Stimulated activated CD8-positive, alpha-beta memory T cell treated with anti-CD3 and anti-CD28 coated beads, Interleukin-4, amount 100 ng/mL, for 48 hours (primary cell): Measurements from ENCODE around the gene FOXB2.
A peak's percentile ranks its signal among the peaks of the same experiment; 100 is the strongest.
"Not testable (repeated sequence)": the region's sequence is repeated elsewhere in the genome, so short reads cannot be mapped to it uniquely, and the experiment has no call there.

ENCODE experiments used
- DNase-seq: peaks from one replicate; pipeline ENCODE4 v3.0.0-alpha.2; 2020

FOXB2 gene

GRCh38 chr9:77016526-77017504 lies 2.6 kb upstream of the FOXB2 start:
- DNase-seq, result peak; percentile 23

GRCh38 chr9:77017505-77017894 lies 2.0 kb upstream of the FOXB2 start:
- DNase-seq, result no peak

DNA sequence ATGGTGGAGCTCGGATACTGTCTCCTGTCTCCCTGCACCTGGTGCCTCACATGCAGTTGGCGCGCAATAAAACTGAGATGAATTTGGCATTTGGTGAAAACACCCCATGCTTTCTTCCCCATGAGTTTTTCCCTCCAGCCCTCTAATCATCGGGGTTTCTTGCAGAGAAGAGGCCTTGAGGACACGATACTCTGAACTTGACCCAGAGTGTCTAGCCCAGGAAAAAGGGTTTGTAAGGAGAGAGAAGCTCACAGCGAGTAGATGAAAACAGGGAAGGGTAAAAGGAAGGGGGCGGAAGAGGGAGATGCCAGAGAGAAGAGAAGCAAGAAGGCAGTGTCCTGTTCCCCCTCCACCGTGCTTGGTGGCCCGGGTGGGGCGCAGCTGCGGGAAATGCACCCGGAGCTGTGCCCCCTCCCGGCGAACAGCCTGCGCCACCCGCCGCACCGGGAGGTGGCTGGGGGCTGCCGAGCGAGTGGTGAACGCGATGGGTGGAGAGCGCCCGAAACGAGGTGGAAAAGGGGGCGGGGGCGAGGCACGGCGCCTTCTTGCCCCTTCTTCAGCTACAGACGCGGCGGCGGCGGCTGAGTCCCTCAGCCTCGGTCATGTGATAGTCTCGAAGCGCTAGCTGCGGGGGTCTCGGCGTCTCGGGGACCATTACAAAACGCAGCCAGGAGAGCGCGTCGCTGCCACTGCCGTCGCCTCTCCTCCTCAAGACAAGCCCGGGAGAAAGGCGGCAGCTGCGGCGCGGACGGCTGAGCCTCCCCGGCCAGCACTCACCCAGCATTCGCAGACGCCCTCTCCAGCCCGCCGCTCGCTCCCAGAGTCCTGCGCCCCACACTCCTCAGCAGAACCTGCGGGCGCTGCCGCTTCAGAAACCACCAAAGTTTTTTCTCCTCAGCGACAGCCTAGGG lies 1.1 kb upstream of the FOXB2 start:
- DNase-seq, result peak; percentile 27

- no peak for DNase-seq
These were observed 553 bp upstream of the FOXB2 start for GRCh38 chr9:77018969-77019235.

DNA sequence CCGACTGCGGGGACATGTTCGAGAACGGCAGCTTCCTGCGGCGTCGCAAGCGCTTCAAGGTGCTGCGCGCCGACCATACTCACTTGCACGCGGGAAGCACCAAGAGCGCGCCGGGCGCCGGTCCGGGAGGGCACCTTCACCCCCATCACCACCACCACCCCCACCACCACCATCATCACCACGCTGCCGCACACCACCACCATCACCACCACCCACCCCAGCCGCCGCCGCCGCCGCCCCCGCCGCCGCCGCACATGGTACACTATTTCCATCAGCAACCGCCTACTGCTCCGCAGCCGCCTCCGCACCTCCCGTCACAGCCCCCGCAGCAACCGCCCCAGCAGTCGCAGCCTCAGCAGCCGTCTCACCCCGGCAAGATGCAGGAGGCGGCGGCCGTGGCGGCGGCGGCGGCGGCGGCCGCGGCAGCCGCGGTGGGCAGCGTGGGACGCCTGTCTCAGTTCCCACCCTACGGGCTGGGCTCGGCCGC lies 514 bp downstream of the FOXB2 start:
- DNase-seq, result no peak

DNA sequence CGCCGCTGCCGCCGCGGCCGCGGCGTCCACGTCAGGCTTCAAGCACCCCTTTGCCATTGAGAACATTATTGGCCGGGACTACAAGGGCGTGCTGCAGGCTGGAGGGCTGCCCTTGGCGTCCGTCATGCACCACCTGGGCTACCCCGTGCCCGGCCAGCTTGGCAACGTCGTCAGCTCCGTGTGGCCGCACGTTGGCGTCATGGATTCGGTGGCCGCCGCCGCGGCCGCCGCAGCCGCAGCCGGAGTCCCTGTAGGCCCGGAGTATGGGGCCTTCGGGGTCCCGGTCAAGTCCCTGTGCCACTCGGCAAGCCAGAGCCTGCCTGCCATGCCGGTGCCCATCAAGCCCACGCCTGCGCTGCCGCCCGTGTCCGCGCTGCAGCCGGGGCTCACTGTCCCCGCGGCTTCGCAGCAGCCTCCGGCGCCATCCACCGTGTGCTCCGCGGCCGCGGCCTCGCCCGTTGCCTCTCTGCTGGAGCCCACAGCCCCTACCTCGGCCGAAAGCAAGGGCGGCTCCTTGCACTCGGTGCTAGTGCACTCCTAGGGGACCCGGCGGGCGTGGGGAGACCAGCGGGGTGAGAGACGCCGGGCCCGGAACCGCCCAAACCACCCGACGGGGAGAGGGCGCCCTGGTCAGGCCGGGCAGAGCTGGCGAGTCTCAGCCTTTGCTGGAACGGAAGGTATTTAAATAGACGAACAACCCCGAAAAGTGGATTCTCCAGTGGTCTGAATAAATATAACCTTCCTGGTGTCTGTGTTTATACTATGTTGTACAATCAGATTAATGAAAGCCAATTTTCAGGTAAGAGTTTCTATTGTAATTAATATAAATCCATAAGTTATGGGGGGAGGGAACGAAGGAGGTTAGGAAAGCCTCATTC lies 1.2 kb downstream of the FOXB2 start:
- DNase-seq, result peak; percentile 30

DNA sequence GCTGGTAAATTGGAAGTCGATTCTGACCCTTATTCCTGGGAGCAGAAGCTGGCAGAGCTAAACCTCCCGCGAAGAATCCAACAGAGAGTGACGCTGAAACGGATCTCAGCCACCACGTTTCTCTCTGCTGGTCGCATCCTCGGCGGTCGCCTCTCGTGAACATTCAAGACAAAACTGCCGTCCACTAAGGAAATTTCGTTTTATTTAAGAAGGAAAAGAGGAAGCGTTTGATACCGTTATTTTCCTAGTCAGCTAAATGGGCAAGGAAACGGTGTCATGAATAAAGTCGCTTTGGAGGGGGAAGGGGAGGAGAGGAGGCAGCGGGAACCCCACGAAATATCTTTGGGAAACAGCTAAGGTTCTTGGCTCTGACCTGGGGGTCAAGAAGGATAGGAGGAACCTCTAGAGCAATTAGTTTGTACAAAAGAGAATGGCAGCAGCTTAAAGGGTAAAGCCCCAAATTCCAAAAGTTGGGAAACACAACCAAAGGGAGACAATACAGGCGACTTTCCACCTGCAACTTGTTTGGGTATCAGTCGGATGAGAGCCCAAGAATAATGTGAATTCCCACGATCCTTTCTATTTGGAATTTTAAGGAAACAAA lies 1.9 kb downstream of the FOXB2 start:
- DNase-seq, result no peak

DNA sequence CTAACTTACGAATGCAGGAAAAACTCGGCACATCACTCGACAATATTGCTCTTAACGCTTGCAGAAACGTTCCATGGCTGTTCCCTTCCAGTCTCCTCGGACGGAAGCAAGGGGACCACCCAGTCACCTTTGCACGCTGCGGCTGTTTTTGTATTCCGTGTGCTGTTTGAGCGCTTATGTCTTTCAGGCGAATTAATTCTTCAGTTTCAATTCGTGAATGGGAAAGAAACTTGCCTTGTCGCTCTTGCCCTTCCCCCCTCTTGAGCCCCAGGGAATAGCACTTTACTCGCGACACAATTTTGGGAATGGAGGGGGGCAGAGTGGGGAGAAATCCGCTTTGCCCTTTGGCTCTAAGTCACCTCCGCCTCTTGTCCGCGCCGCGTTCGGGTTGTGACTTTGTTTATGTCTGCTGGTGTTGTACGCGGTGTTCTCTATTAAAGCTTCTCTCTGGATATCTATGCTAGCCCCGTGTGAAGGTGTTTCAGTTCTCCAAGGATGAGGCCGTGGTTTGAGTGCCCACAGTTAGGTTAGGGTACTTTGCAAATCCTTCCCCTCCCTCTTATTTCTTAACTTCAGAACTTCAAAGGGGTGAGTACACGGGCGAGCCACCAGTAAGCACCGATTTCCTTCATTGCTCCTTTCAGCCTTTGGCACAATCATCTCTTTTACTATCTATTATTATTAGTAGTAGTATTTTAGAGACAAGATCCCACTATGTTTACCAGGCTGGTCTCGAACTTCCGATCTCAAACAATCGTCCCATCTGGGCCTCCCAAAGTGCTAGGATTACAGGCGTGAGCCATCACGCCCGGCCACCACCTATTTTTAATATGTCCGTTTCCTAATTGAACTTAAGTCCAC lies 2.7 kb downstream of the FOXB2 start:
- DNase-seq, result peak; percentile 24

- peak; percentile 30 for DNase-seq
These were observed 3.5 kb downstream of the FOXB2 start for GRCh38 chr9:77022783-77023440.

DNA sequence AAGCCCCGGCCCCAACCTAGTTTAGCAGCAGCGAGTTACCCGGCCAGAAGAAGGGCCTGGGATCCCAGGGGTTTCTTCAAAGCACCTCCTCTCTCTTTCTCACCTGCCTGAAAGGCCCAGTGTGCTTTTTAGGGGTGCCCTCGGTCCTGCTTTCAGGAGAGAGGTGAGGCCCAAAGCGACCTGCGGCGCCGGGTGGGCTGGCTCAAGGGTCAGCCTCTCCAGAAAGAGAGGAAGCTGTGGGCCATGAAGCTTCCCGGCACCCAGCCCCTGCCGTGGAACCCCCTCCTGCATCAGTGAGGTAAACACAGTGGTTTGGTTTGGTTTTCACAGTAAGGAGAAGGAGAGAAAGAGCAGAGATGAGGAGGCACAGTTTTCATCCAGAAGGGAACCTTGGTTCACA lies 4.3 kb downstream of the FOXB2 start:
- no peak for DNase-seq

DNA sequence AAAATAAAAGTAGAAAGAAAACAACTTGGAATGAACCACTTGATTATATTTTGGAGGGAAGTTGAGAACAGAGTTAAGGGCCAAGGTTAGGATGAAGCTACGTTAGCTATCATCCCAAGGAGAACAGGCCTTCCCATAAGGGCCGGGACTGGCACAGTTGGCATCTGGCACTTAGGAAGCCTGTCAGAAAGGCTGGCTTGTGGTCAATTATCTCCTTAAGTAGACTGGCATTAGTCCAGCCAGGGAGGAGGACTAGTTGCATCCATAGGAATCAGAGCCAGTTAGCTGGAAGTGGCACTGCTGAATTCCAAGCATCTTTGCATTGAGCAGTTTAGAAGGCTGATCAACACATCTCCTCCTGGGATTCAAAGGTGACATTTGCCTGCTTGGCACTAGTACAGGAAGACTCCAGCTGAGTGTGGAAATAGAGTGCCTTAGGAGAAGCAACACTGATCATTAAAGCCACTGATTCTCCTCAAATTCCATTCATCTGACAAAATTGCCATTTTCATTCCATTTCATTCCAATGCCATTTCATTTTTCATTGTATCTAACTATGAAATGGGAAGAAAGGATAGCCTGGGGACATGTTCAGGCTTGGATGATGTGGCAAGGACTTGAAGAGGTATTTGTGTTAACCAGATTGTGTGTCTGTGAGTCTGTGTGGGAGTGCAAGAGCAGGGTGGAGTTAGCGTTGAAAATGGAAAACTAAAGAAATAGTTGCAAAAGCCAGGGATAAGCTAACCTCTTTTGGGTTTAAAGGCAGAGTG lies 5.5 kb downstream of the FOXB2 start:
- no peak for DNase-seq

GRCh38 chr9:77028478-77028877 lies 9.0 kb downstream of the FOXB2 start:
- no peak for DNase-seq

DNA sequence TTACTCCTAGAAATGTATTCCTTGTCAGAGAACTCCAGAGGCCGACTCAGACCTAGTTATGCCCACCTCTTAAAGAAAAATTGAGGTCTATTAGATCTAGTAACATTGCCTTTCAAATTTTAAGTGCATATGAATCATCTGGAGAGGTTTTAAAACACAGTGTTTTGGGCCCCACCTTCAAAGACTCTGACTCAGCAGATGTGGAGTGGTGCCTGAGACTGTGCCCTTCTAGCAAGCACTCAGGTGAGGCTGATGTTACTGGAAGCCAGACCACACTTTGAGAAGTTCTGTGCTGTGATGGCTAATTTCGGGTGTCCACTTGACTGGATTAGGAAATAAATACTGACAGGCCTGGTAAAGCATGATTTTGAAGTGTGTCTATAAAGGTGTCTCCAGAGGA lies 10.6 kb downstream of the FOXB2 start:
- DNase-seq, result no peak

- no peak for DNase-seq
These were observed 19.0 kb downstream of the FOXB2 start for GRCh38 chr9:77038281-77039036.

DNA sequence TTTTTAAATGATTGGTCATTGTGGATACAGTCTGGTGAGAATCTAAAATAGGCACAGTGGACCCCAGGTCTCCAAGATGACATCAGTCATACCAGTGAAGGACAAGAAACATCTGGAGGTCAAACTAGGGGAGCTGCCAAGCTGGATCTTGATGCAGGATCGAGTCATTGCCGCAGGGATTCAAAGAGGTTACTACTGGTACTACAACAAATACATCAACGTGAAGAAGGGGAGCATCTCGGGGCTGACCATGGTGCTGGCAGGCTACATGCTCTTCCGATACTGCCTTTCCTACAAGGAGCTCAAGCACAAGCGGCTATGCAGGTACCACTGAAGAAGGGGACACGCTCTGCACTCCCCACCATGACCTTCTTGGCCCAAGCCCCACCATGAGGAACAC lies 20.9 kb downstream of the FOXB2 start:
- no peak for DNase-seq

- DNase-seq, result not testable (repeated sequence)
These were observed 24.3 kb downstream of the FOXB2 start for GRCh38 chr9:77043743-77044142.

DNA sequence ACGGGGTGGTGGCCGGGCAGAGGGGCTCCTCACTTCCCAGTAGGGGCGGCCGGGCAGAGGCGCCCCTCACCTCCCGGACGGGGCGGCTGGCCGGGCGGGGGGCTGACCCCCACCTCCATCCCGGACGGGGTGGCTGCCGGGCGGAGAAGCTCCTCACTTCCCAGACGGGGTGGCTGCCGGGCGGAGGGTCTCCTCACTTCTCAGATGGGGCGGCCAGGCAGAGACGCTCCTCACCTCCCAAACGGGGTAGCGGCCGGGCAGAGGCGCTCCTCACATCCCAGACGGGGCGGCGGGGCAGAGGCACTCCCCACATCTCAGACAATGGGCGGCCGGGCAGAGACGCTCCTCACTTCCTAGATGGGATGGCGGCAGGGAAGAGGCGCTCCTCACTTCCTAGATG lies 41.2 kb downstream of the FOXB2 start:
- DNase-seq, result not testable (repeated sequence)

- no peak for DNase-seq
These were observed 44.3 kb downstream of the FOXB2 start for GRCh38 chr9:77063645-77064285.

GRCh38 chr9:77066388-77066787 lies 46.9 kb downstream of the FOXB2 start:
- no peak for DNase-seq
